ENCODE results near the gene FERMT3.
"Not testable (repeated sequence)": the region's sequence is repeated elsewhere in the genome, so short reads cannot be mapped to it uniquely, and the experiment has no call there.

FERMT3 gene

GRCh38 chr11:64237484-64237951 is 31.0 kb downstream of the FERMT3 start:
- DNase-seq = no peak

GRCh38 chr11:64238076-64238475 is 31.6 kb downstream of the FERMT3 start:
- DNase-seq = no peak

GRCh38 chr11:64238999-64239398 is 32.5 kb downstream of the FERMT3 start:
- no peak for DNase-seq

- no peak for DNase-seq
These were observed 33.3 kb downstream of the FERMT3 start for GRCh38 chr11:64239662-64240434.

- DNase-seq = peak; percentile 96
These were observed 34.1 kb downstream of the FERMT3 start, which contains the start of gene FKBP2 for GRCh38 chr11:64240435-64241240. FKBP2 (plus strand) TSS chr11:64241095; CDS start chr11:64242388, 1,293 bp downstream.

- no peak for DNase-seq
These were observed 34.6 kb downstream of the FERMT3 start for GRCh38 chr11:64241241-64241490.

- DNase-seq = peak; percentile 99
These were observed 35.2 kb downstream of the FERMT3 start for GRCh38 chr11:64241491-64242374.

GRCh38 chr11:64243236-64243854 is 36.8 kb downstream of the FERMT3 start:
- DNase-seq = no peak

- no peak for DNase-seq
These were observed 37.6 kb downstream of the FERMT3 start for GRCh38 chr11:64244107-64244506.

- DNase-seq = no peak
These were observed 38.4 kb downstream of the FERMT3 start for GRCh38 chr11:64244966-64245365.

GRCh38 chr11:64245401-64245796 is 38.9 kb downstream of the FERMT3 start:
- peak; percentile 36 for DNase-seq

GRCh38 chr11:64245797-64246620 is 39.5 kb downstream of the FERMT3 start:
- DNase-seq = peak; percentile 59

- not testable (repeated sequence) for DNase-seq
These were observed 40.0 kb downstream of the FERMT3 start for GRCh38 chr11:64246621-64246870.

GRCh38 chr11:64246871-64247728 is 40.6 kb downstream of the FERMT3 start, which contains the start of gene PPP1R14B:
PPP1R14B (minus strand) TSS chr11:64246943; CDS start chr11:64246673, 270 bp downstream.
- DNase-seq = peak; percentile 71

GRCh38 chr11:64247729-64248531 is 41.4 kb downstream of the FERMT3 start:
- DNase-seq = no peak

- no peak for DNase-seq
These were observed 42.1 kb downstream of the FERMT3 start for GRCh38 chr11:64248578-64248977.

- DNase-seq = no peak
These were observed 42.5 kb downstream of the FERMT3 start for GRCh38 chr11:64249038-64249437.

- DNase-seq = no peak
These were observed 43.3 kb downstream of the FERMT3 start for GRCh38 chr11:64249563-64250414.
